Caco-2 (cell line): ENCODE data around the gene SPRED2. TPM values are rescaled to one million over a fixed set of nuclear protein-coding genes. Genes with fewer than 3 reads are reported as not detected.

Source experiments
- BruUV-seq: library from RNA; stranded (reverse); fragments of 400-500 nt; replicated peaks from 2 replicates; lab custom pipeline; 2021; lab: Mats Ljungman, UMichigan
- CTCF ChIA-PET: fragments of 300-600 bp; sonication (Branson Sonifier 250); formaldehyde crosslinking; loops from one replicate; lab custom pipeline; 2022; ENCODE audit warnings: antibody characterized with exemption; lab: Charles Lee
- POLR2A ChIA-PET: fragments of 300-600 bp; sonication (Branson Sonifier 250); formaldehyde crosslinking; loops from one replicate; lab custom pipeline; 2022; ENCODE audit warnings: antibody characterized with exemption; lab: Charles Lee
- DNase-seq, 2 experiments: peaks; one replicate each; pipeline versions ENCODE4 v3.0.0 to v3.0.0-alpha.2; 2020 to 2022
- H3K27me3 ChIP-seq: replicated peaks from 2 replicates; pipeline ENCODE4 v1.6.0; 2011; ENCODE audit warnings: low read length; ENCODE audit not compliant: control insufficient read depth, insufficient read depth
- H3K36me3 ChIP-seq: 2 replicates; pipeline ENCODE4 v1.5.1; 2011; ENCODE audit warnings: low read length; ENCODE audit not compliant: control insufficient read depth, insufficient read depth
- H3K4me1 ChIP-seq: fragments of 250-450 bp; sonication (Bioruptor Pico); 2 replicates; pipeline ENCODE4 v1.5.1; 2020; ENCODE audit warnings: mild to moderate bottlenecking
- H3K4me3 ChIP-seq: 2 replicates; pipeline ENCODE4 v1.5.1; 2011; ENCODE audit warnings: low read depth, mild to moderate bottlenecking, control low read depth, low read length
- H3K9me3 ChIP-seq: fragments of 250-450 bp; sonication (Bioruptor Pico); 2 replicates; pipeline ENCODE4 v1.5.1; 2020; ENCODE audit warnings: mild to moderate bottlenecking, moderate library complexity
- H3K27ac Mint-ChIP-seq: one replicate; pipeline ENCODE4 v1.8.0; 2022; ENCODE audit warnings: mixed read lengths; ENCODE audit not compliant: unreplicated experiment
- H3K27me3 Mint-ChIP-seq: one replicate; pipeline ENCODE4 v1.8.0; 2022; ENCODE audit warnings: mixed read lengths; ENCODE audit not compliant: insufficient read depth, unreplicated experiment
- H3K36me3 Mint-ChIP-seq: one replicate; pipeline ENCODE4 v1.8.0; 2022; ENCODE audit warnings: mild to moderate bottlenecking, mixed read lengths; ENCODE audit not compliant: insufficient read depth, unreplicated experiment
- H3K4me1 Mint-ChIP-seq: one replicate; pipeline ENCODE4 v1.8.0; 2022; ENCODE audit warnings: low read depth, mixed read lengths; ENCODE audit not compliant: unreplicated experiment
- H3K4me3 Mint-ChIP-seq: one replicate; pipeline ENCODE4 v1.8.0; 2022; ENCODE audit warnings: mild to moderate bottlenecking, moderate library complexity, mixed read lengths; ENCODE audit not compliant: unreplicated experiment
- H3K9me3 Mint-ChIP-seq: one replicate; pipeline ENCODE4 v1.8.0; 2022; ENCODE audit warnings: mixed read lengths; ENCODE audit not compliant: unreplicated experiment
- CTCF ChIP-seq, 2 experiments: fragments of 200-600 bp in 1 of 2; IDR thresholded peaks; 1 replicate in 1 of 2; 2 replicates in 1 of 2; pipeline versions ENCODE4 v1.5.1 to v1.8.0; 2011 to 2022; ENCODE audit warnings: antibody characterized with exemption in 1 of 2, control low read depth in 1 of 2, inconsistent platforms in 1 of 2, low read depth in 1 of 2, low read length in 1 of 2, mild to moderate bottlenecking in 1 of 2, moderate library complexity in 1 of 2; ENCODE audit not compliant: insufficient read depth in 1 of 2, severe bottlenecking in 1 of 2, unreplicated experiment in 1 of 2
- intact Hi-C: fragments of 100-400 bp; cut with micrococcal nuclease; formaldehyde crosslinking; loops from one replicate; pipeline ENCODE4 v1.10.0; 2022; ENCODE audit not compliant: unreplicated experiment
- total RNA-seq: library from RNA; stranded (reverse); gene quantifications from 2 replicates; pipeline ENCODE4 v1.2.3, GENCODE V29; 2022

The SPRED2 gene
- total RNA-seq, 1 experiment from 2014 or later, result 49.9 TPM

GRCh38 chr2:65294136-65294535, 138.3 kb downstream of the SPRED2 start:
- Mint-ChIP-seq H3K27me3 (no peaks in the 10 kb centered on the region), H3K36me3 (no peaks in the 10 kb centered on the region), H3K9me3 (no peaks in the 10 kb centered on the region), H3K27ac (no peak overlapping the region), H3K4me1 (peaks cover 12% of the 10 kb centered on the region), H3K4me3 (no peak overlapping the region)
- Histone ChIP-seq H3K4me1 (no peaks in the 10 kb centered on the region), H3K27me3 (no peaks in the 10 kb centered on the region), H3K36me3 (no peaks in the 10 kb centered on the region), H3K4me3 (no peak overlapping the region), H3K9me3 (no peaks in the 10 kb centered on the region)
- CTCF ChIA-PET, result no interaction called here
- intact Hi-C loops, result no loop called here
- no peak for TF ChIP-seq CTCF (IDR thresholded peaks at IDR 0.05; ENCODE audit: insufficient read depth in 1 of 2, low read depth in 1 of 2, low read length in 1 of 2, severe bottlenecking in 1 of 2, unreplicated experiment in 1 of 2)
- DNase-seq, result no peak
- no TSS peak for BruUV-seq
- POLR2A ChIA-PET, result no interaction called here

DNA sequence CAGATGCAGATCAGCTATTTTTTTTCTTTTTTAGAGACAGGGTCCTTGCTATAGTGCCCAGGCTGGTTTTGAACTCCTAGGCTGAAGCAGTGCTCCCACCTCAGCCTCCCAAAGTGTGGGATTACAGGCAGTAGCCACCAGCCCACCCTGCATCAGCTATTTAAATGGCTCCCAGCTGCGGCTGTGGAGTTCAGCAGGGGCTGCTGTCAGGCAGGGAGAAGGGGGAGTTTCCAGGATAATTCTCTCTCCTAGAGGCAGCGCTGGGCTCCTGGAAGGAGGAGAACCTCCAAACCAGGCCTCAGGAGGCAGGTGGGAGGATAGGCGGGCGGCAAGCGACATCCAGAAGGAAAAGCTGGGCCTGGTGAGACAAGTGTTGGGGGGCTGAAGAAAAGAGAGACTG, 139.0 kb downstream of the SPRED2 start:
- ChIA-PET POLR2A (no interaction called here), CTCF (interaction anchor here (0.5 kb wide), 1 partner anchor 699 kb away, joined by 3 read pairs; no protein-coding TSS in a partner anchor)
- H3K27ac Mint-ChIP-seq, result no peak overlapping the region
- DNase-seq, result no peak
- no TSS peak for BruUV-seq
- H3K27me3 Mint-ChIP-seq, result no peaks in the 10 kb centered on the region
- H3K9me3 Mint-ChIP-seq, result no peaks in the 10 kb centered on the region
- no peaks in the 10 kb centered on the region for H3K4me1 ChIP-seq
- no peaks in the 10 kb centered on the region for H3K36me3 ChIP-seq
- H3K4me3 ChIP-seq, result no peak overlapping the region
- H3K4me1 Mint-ChIP-seq, result peaks cover 12% of the 10 kb centered on the region
- H3K27me3 ChIP-seq, result no peaks in the 10 kb centered on the region
- no peaks in the 10 kb centered on the region for H3K9me3 ChIP-seq
- no peaks in the 10 kb centered on the region for H3K36me3 Mint-ChIP-seq
- no peak for TF ChIP-seq CTCF (IDR thresholded peaks at IDR 0.05; ENCODE audit: insufficient read depth in 1 of 2, low read depth in 1 of 2, low read length in 1 of 2, severe bottlenecking in 1 of 2, unreplicated experiment in 1 of 2)
- intact Hi-C loops, result no loop called here
- no peak overlapping the region for H3K4me3 Mint-ChIP-seq

GRCh38 chr2:65292461-65293011, 139.9 kb downstream of the SPRED2 start:
- Mint-ChIP-seq H3K9me3 (no peaks in the 10 kb centered on the region), H3K27me3 (no peaks in the 10 kb centered on the region), H3K4me1 (peaks cover 12% of the 10 kb centered on the region), H3K27ac (no peak overlapping the region), H3K4me3 (no peak overlapping the region), H3K36me3 (no peaks in the 10 kb centered on the region)
- POLR2A ChIA-PET, result interaction anchor here (0.6 kb wide), 1 partner anchor 11 kb away, joined by 3 read pairs; no protein-coding TSS in a partner anchor
- Histone ChIP-seq H3K36me3 (no peaks in the 10 kb centered on the region), H3K9me3 (no peaks in the 10 kb centered on the region), H3K27me3 (no peaks in the 10 kb centered on the region), H3K4me3 (no peak overlapping the region), H3K4me1 (no peaks in the 10 kb centered on the region)
- no peak for TF ChIP-seq CTCF (IDR thresholded peaks at IDR 0.05; ENCODE audit: insufficient read depth in 1 of 2, low read depth in 1 of 2, low read length in 1 of 2, severe bottlenecking in 1 of 2, unreplicated experiment in 1 of 2)
- CTCF ChIA-PET, result no interaction called here
- no TSS peak for BruUV-seq
- intact Hi-C loops, result no loop called here
- no peak for DNase-seq
